Transverse colon (tissue), 4 donors: ENCODE results near the gene RBM5. TPM values are rescaled to one million over a fixed set of nuclear protein-coding genes. Genes with fewer than 3 reads are reported as not detected.

Experiments
- DNase-seq: peaks from one replicate; pipeline ENCODE4 v3.0.0-alpha.2; 2019
- H3K27ac ChIP-seq, 4 donors: fragments of 200-600 bp; sonication (generic); 2 replicates each; pipeline ENCODE4 v1.5.1; 2016 to 2018; ENCODE audit warnings: inconsistent platforms in 4 of 4
- H3K27me3 ChIP-seq: fragments of 200-600 bp; sonication (generic); 2 replicates; pipeline ENCODE4 v1.5.1; 2017; ENCODE audit warnings: inconsistent platforms
- H3K36me3 ChIP-seq, 4 donors: fragments of 200-600 bp; sonication (generic); 2 replicates each; pipeline ENCODE4 v1.5.1; 2017 to 2019; ENCODE audit warnings: inconsistent platforms in 4 of 4
- H3K4me1 ChIP-seq, 4 donors: fragments of 200-600 bp; sonication (generic); 2 replicates each; pipeline ENCODE4 v1.5.1; 2017 to 2020; ENCODE audit warnings: inconsistent platforms in 4 of 4
- H3K4me3 ChIP-seq, 4 donors: fragments of 200-600 bp; sonication (generic); 1 replicate in 1 of 4; 2 replicates in 3 of 4; pipeline versions ENCODE4 v1.5.1 to v1.6.1; 2017 to 2019; ENCODE audit warnings: inconsistent platforms in 4 of 4
- H3K9me3 ChIP-seq, 2 donors: fragments of 200-600 bp; sonication (generic); 2 replicates each; pipeline ENCODE4 v1.5.1; 2017 to 2019; ENCODE audit warnings: inconsistent platforms in 2 of 2
- CTCF ChIP-seq, 5 experiments: fragments of 200-600 bp in 3 of 5; fragments of 450-650 bp in 2 of 5; sonication (generic) in 3 of 5; IDR thresholded peaks; 1 replicate in 2 of 5; 2 replicates in 3 of 5; pipeline ENCODE4 v1.5.1; 2016 to 2017; ENCODE audit warnings: antibody characterized with exemption in 5 of 5, inconsistent platforms in 3 of 5, mild to moderate bottlenecking in 2 of 5, moderate library complexity in 1 of 5
- EP300 ChIP-seq: sonication (generic); formaldehyde crosslinking; IDR thresholded peaks from one replicate; pipeline ENCODE4 v1.6.1; 2017; ENCODE audit warnings: antibody characterized with exemption, low read depth
- POLR2A ChIP-seq: fragments of 450-650 bp; IDR thresholded peaks from one replicate; pipeline ENCODE4 v1.6.1; 2016; ENCODE audit warnings: antibody characterized with exemption, mild to moderate bottlenecking, moderate library complexity
- POLR2AphosphoS5 ChIP-seq, 3 donors: sonication (generic); formaldehyde crosslinking; IDR thresholded peaks; one replicate each; pipeline ENCODE4 v1.6.1; 2016; ENCODE audit warnings: antibody characterized with exemption in 3 of 3
- WGBS, 2 donors: methylation state at CpG; one replicate each; pipeline ENCODE4 v1.1.5; 2018; ENCODE audit warnings: low coverage in 1 of 2; 5-methylcytosine and 5-hydroxymethylcytosine counted together
- in situ Hi-C, 4 donors: fragments of 200-750 bp; cut with MboI; loops; one replicate each; pipeline versions ENCODE4 v1.15.0 to v1.15.1; 2017; ENCODE audit warnings: low sequenced_read_pairs in 3 of 4, low pct_ligation_motif_present in 1 of 4, low pct_unique_long_range_greater_than_20kb in 1 of 4
- intact Hi-C: fragments of 100-400 bp; cut with DNase I; formaldehyde crosslinking; loops from one replicate; pipeline ENCODE4 v1.15.1; 2023; ENCODE audit warnings: low total_unique reads
- total RNA-seq, 4 donors: library from RNA; depleted of rRNA; stranded (reverse); fragments of >200 nt; gene quantifications; one replicate each; pipeline ENCODE4 v1.1.0, GENCODE V29; 2016

The RBM5 gene
- total RNA-seq, 4 donors from 2014 or later: 238 to 391 (median 304) TPM

- intact Hi-C loops (no loop called here), in situ Hi-C loops (no loop called here)
- no peak overlapping the region for H3K27ac ChIP-seq
- no peaks in the 10 kb centered on the region for H3K36me3 ChIP-seq
- no peaks in the 10 kb centered on the region for H3K9me3 ChIP-seq
- no peak for DNase-seq
- TF ChIP-seq EP300: no peak
- TF ChIP-seq POLR2A: no peak
- no peak for TF ChIP-seq CTCF (IDR thresholded peaks at IDR 0.05)
- no peak for TF ChIP-seq POLR2AphosphoS5 (IDR thresholded peaks at IDR 0.05)
- 20% methylated on average over 13 of the region's 13 CpGs; no CpG with 5 or more reads in 1 of the 2 donors for WGBS, 2 donors
- H3K4me3 ChIP-seq: no peak overlapping the region
- peaks cover 0 to 7% (median 3%) of the 10 kb centered on the region in 4 donors for H3K4me1 ChIP-seq
- no peaks in the 10 kb centered on the region for H3K27me3 ChIP-seq
These were observed 49.8 kb downstream of the RBM5 start for GRCh38 chr3:50138266-50139200.

- TF ChIP-seq EP300: no peak
- no peak for TF ChIP-seq POLR2A
- no peak for TF ChIP-seq POLR2AphosphoS5 (IDR thresholded peaks at IDR 0.05)
- no peak for TF ChIP-seq CTCF (IDR thresholded peaks at IDR 0.05)
- Histone ChIP-seq H3K36me3 (no peaks in the 10 kb centered on the region), H3K27ac (no peak overlapping the region), H3K9me3 (no peaks in the 10 kb centered on the region), H3K27me3 (no peaks in the 10 kb centered on the region), H3K4me1 (peaks cover 0 to 7% (median 3%) of the 10 kb centered on the region in 4 donors), H3K4me3 (no peak overlapping the region)
- intact Hi-C loops: no loop called here
- no peak for DNase-seq
- 59% methylated on average over 6 of the region's 6 CpGs; no CpG with 5 or more reads in 1 of the 2 donors for WGBS, 2 donors
- in situ Hi-C loops: no loop called here
These were observed 50.6 kb downstream of the RBM5 start for GRCh38 chr3:50139308-50139707.

- no peaks in the 10 kb centered on the region for H3K27me3 ChIP-seq
- H3K27ac ChIP-seq: no peak overlapping the region
- H3K4me3 ChIP-seq: no peak overlapping the region
- intact Hi-C loops: no loop called here
- TF ChIP-seq POLR2AphosphoS5 (IDR thresholded peaks at IDR 0.05): no peak
- TF ChIP-seq POLR2A: no peak
- in situ Hi-C loops: no loop called here
- 60 to 83% methylated on average over 1 to 13 of the region's 13 CpGs for WGBS, 2 donors
- H3K36me3 ChIP-seq: no peaks in the 10 kb centered on the region
- no peaks in the 10 kb centered on the region for H3K9me3 ChIP-seq
- peaks cover 0 to 7% (median 3%) of the 10 kb centered on the region in 4 donors for H3K4me1 ChIP-seq
- no peak for DNase-seq
These were observed 51.2 kb downstream of the RBM5 start for GRCh38 chr3:50139718-50140423.

DNA sequence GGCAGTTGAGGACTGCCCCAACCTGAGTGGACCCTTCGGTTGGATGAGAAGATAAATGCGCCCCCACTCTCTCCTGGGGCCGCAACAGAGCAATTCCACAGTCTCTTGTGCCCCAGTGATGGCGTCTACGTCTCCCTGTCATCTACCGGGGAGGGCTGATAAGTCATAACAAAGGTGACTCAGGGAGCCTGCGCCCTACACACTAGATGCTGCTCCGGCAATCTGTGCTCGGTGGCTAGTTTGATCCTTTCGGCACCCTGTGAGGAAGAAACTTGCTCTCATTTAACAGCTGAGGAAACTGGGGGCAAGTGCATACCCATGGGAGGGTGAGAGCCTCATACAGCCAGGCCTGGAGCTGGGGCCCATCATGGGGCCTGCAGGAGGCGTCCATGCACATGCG is 52.3 kb downstream of the RBM5 start:
- no peak overlapping the region for H3K4me3 ChIP-seq
- WGBS, 2 donors: 97 to 100% methylated on average over 2 to 12 of the region's 12 CpGs
- in situ Hi-C loops: no loop called here
- H3K27me3 ChIP-seq: no peaks in the 10 kb centered on the region
- H3K4me1 ChIP-seq: peaks cover 0 to 7% (median 3%) of the 10 kb centered on the region in 4 donors
- intact Hi-C loops: no loop called here
- H3K27ac ChIP-seq: no peak overlapping the region
- TF ChIP-seq POLR2AphosphoS5 (IDR thresholded peaks at IDR 0.05) (no peak), CTCF (IDR thresholded peaks at IDR 0.05) (no peak), POLR2A (no peak), EP300 (no peak)
- no peak for DNase-seq
- H3K9me3 ChIP-seq: no peaks in the 10 kb centered on the region
- no peaks in the 10 kb centered on the region for H3K36me3 ChIP-seq
